H9 (cell line): ENCODE results near the gene OR1K1. TPM values are rescaled to one million over a fixed set of nuclear protein-coding genes. Genes with fewer than 3 reads are reported as not detected.

Source experiments
- DNase-seq: peaks from one replicate; pipeline ENCODE4 v3.0.0-alpha.2; 2017
- H2AFZ ChIP-seq: one replicate; pipeline ENCODE4 v1.6.1; 2013; ENCODE audit warnings: mild to moderate bottlenecking, low read length, control low read depth, moderate library complexity
- H2AK5ac ChIP-seq: 2 replicates; pipeline ENCODE4 v1.6.1; 2013; ENCODE audit warnings: low read length, control low read depth, mixed read lengths; ENCODE audit not compliant: insufficient read length
- H2BK120ac ChIP-seq: one replicate; pipeline ENCODE4 v1.6.1; 2013; ENCODE audit warnings: low read depth, mild to moderate bottlenecking, low read length, control low read depth, inconsistent platforms; ENCODE audit not compliant: poor library complexity, severe bottlenecking
- H2BK12ac ChIP-seq: 2 replicates; pipeline ENCODE4 v1.6.1; 2013; ENCODE audit warnings: low read length, control low read depth, mixed read lengths, low read depth; ENCODE audit not compliant: insufficient read length
- H2BK15ac ChIP-seq: 2 replicates; pipeline ENCODE4 v1.6.1; 2013; ENCODE audit warnings: low read depth, low read length, control low read depth
- H2BK20ac ChIP-seq: one replicate; pipeline ENCODE4 v1.6.1; 2013; ENCODE audit warnings: low read depth, mild to moderate bottlenecking, low read length, control low read depth, inconsistent platforms; ENCODE audit not compliant: poor library complexity, severe bottlenecking
- H2BK5ac ChIP-seq: 2 replicates; pipeline ENCODE4 v1.6.1; 2013; ENCODE audit warnings: low read length, control low read depth, mixed read lengths; ENCODE audit not compliant: insufficient read length
- H3K14ac ChIP-seq: 2 replicates; pipeline ENCODE4 v1.6.1; 2013; ENCODE audit warnings: low read length, control low read depth; ENCODE audit not compliant: insufficient read depth
- H3K18ac ChIP-seq: 2 replicates; pipeline ENCODE4 v1.6.1; 2013; ENCODE audit warnings: low read depth, mild to moderate bottlenecking, mixed read lengths, low read length, control low read depth; ENCODE audit not compliant: insufficient read length
- H3K23ac ChIP-seq: 2 replicates; pipeline ENCODE4 v1.6.1; 2013; ENCODE audit warnings: low read length, control low read depth, mixed read lengths, low read depth; ENCODE audit not compliant: insufficient read length
- H3K23me2 ChIP-seq: 2 replicates; pipeline ENCODE4 v1.6.1; 2013; ENCODE audit warnings: low read depth, mild to moderate bottlenecking, mixed read lengths, low read length, control low read depth; ENCODE audit not compliant: insufficient read length, poor library complexity, severe bottlenecking
- H3K27ac ChIP-seq: 2 replicates; pipeline ENCODE4 v1.5.1; 2013; ENCODE audit warnings: low read length, control low read depth, mixed read lengths, low read depth; ENCODE audit not compliant: insufficient read length
- H3K27me3 ChIP-seq: 2 replicates; pipeline ENCODE4 v1.6.1; 2013; ENCODE audit warnings: low read length, control low read depth, inconsistent platforms; ENCODE audit not compliant: insufficient read depth
- H3K4ac ChIP-seq: 2 replicates; pipeline ENCODE4 v1.6.1; 2013; ENCODE audit warnings: low read depth, mild to moderate bottlenecking, control low read depth, inconsistent platforms, low read length, moderate library complexity
- H3K4me1 ChIP-seq: 2 replicates; pipeline ENCODE4 v1.6.1; 2013; ENCODE audit warnings: low read length, control low read depth, inconsistent platforms; ENCODE audit not compliant: insufficient read depth
- H3K4me2 ChIP-seq: 2 replicates; pipeline ENCODE4 v1.6.1; 2013; ENCODE audit warnings: low read length, control low read depth, mixed read lengths; ENCODE audit not compliant: insufficient read length, insufficient read depth
- H3K56ac ChIP-seq: 2 replicates; pipeline ENCODE4 v1.6.1; 2013; ENCODE audit warnings: low read depth, mild to moderate bottlenecking, mixed read lengths, low read length, control low read depth; ENCODE audit not compliant: insufficient read length
- H3K79me1 ChIP-seq: 2 replicates; pipeline ENCODE4 v1.6.1; 2013; ENCODE audit warnings: low read depth, mild to moderate bottlenecking, moderate library complexity, low read length, control low read depth, inconsistent platforms; ENCODE audit not compliant: insufficient read depth, poor library complexity, severe bottlenecking
- H3K79me2 ChIP-seq: 2 replicates; pipeline ENCODE4 v1.6.1; 2013; ENCODE audit warnings: low read length, control low read depth, inconsistent platforms; ENCODE audit not compliant: insufficient read depth
- H3K9ac ChIP-seq: 2 replicates; pipeline ENCODE4 v1.6.1; 2013; ENCODE audit warnings: low read length, control low read depth, mixed read lengths; ENCODE audit not compliant: insufficient read length; ENCODE audit errors: extremely low read depth
- H3K9me3 ChIP-seq: one replicate; pipeline ENCODE4 v1.6.1; 2013; ENCODE audit warnings: low read depth, low read length, inconsistent platforms; ENCODE audit not compliant: control insufficient read depth
- H3T11ph ChIP-seq: one replicate; pipeline ENCODE4 v1.6.1; 2013; ENCODE audit warnings: mild to moderate bottlenecking, low read length, control low read depth, inconsistent platforms
- H4K20me1 ChIP-seq: one replicate; pipeline ENCODE4 v1.6.1; 2013; ENCODE audit not compliant: control insufficient read depth, insufficient read length, insufficient read depth
- H4K5ac ChIP-seq: 2 replicates; pipeline ENCODE4 v1.6.1; 2013; ENCODE audit warnings: low read depth, mild to moderate bottlenecking, mixed read lengths, low read length, control low read depth; ENCODE audit not compliant: insufficient read length
- H4K8ac ChIP-seq: replicated peaks from 2 replicates; pipeline ENCODE4 v1.6.1; 2013; ENCODE audit warnings: low read length, control low read depth, mixed read lengths, low read depth; ENCODE audit not compliant: insufficient read length
- H4K91ac ChIP-seq: 2 replicates; pipeline ENCODE4 v1.6.1; 2013; ENCODE audit warnings: low read depth, mild to moderate bottlenecking, moderate library complexity, mixed read lengths, low read length, control low read depth; ENCODE audit not compliant: insufficient read length
- H3K27ac Mint-ChIP-seq, 3 experiments: 2 replicates in 2 of 3; 3 replicates in 1 of 3; pipeline ENCODE4 v1.8.0; 2020 to 2021; ENCODE audit warnings: mixed read lengths in 3 of 3, mild to moderate bottlenecking in 1 of 3, moderate library complexity in 1 of 3
- H3K27me3 Mint-ChIP-seq: 2 replicates; pipeline ENCODE4 v1.8.0; 2021; ENCODE audit warnings: low read depth, mild to moderate bottlenecking, moderate library complexity, mixed read lengths
- H3K36me3 Mint-ChIP-seq, 3 experiments: 2 replicates in 2 of 3; 3 replicates in 1 of 3; pipeline ENCODE4 v1.8.0; 2020 to 2021; ENCODE audit warnings: low read depth in 3 of 3, mixed read lengths in 3 of 3; ENCODE audit not compliant: insufficient read depth in 1 of 3
- H3K4me1 Mint-ChIP-seq, 2 experiments: 2 replicates each; pipeline ENCODE4 v1.8.0; 2020; ENCODE audit warnings: mixed read lengths in 2 of 2
- H3K4me3 Mint-ChIP-seq, 2 experiments: 2 replicates in 1 of 2; 3 replicates in 1 of 2; pipeline ENCODE4 v1.8.0; 2020 to 2021; ENCODE audit warnings: mild to moderate bottlenecking in 2 of 2, mixed read lengths in 2 of 2, moderate library complexity in 1 of 2
- H3K9me3 Mint-ChIP-seq, 2 experiments: 2 replicates in 1 of 2; 3 replicates in 1 of 2; pipeline ENCODE4 v1.8.0; 2020; ENCODE audit warnings: mild to moderate bottlenecking in 2 of 2, mixed read lengths in 2 of 2, moderate library complexity in 1 of 2
- CTCF ChIP-seq: fragments of 200-600 bp; sonication (generic); conservative IDR thresholded peaks from 3 replicates; pipeline ENCODE4 v1.8.0; 2021; ENCODE audit warnings: antibody characterized with exemption, mild to moderate bottlenecking
- WGBS: extraction: QIAGEN DNeasy Blood & Tissue Kit; methylation state at CpG from one replicate; pipeline ENCODE4 v1.1.7; 2013; ENCODE audit warnings: missing lambda C conversion rate, low lambda C conversion rate, mixed read lengths; ENCODE audit not compliant: insufficient read length; ENCODE audit errors: extremely low coverage; 5-methylcytosine and 5-hydroxymethylcytosine counted together
- total RNA-seq: library from RNA; stranded (reverse); gene quantifications from 2 replicates; pipeline ENCODE4 v1.2.1, GENCODE V29; 2021

OR1K1 gene
- total RNA-seq, 1 experiment from 2014 or later, result not detected

- H3K18ac ChIP-seq, result no peak overlapping the region
- no peak overlapping the region for H3K27ac Mint-ChIP-seq
- no peak overlapping the region for H2BK120ac ChIP-seq
- H2AK5ac ChIP-seq, result no peak overlapping the region
- H3K9me3 ChIP-seq, result peaks cover 29% of the 10 kb centered on the region
- H3K27me3 ChIP-seq, result no peaks in the 10 kb centered on the region
- H3K23ac ChIP-seq, result no peak overlapping the region
- no peak overlapping the region for H3K9ac ChIP-seq
- no peak overlapping the region for H3K4ac ChIP-seq
- no peaks in the 10 kb centered on the region for H3K4me1 Mint-ChIP-seq
- no peak overlapping the region for H4K91ac ChIP-seq
- H2BK20ac ChIP-seq, result no peak overlapping the region
- H2BK15ac ChIP-seq, result no peak overlapping the region
- H3K79me2 ChIP-seq, result no peaks in the 10 kb centered on the region
- no peak overlapping the region for H3K14ac ChIP-seq
- no peak for TF ChIP-seq CTCF
- H3K23me2 ChIP-seq, result no peaks in the 10 kb centered on the region
- no peaks in the 10 kb centered on the region; the same call in 1 of the 2 replicates for H3K27me3 Mint-ChIP-seq
- H2BK5ac ChIP-seq, result no peak overlapping the region
- H3K79me1 ChIP-seq, result no peaks in the 10 kb centered on the region
- no peaks in the 10 kb centered on the region for H3K4me1 ChIP-seq
- H4K20me1 ChIP-seq, result no peaks in the 10 kb centered on the region
- no peak overlapping the region for H2AFZ ChIP-seq
- no peak overlapping the region for H3K4me2 ChIP-seq
- no peak overlapping the region for H4K8ac ChIP-seq
- peaks cover 58 to 83% of the 10 kb centered on the region in 2 experiments for H3K9me3 Mint-ChIP-seq
- H3K27ac ChIP-seq, result no peak overlapping the region
- H3K36me3 Mint-ChIP-seq, result peaks cover 0 to 10% (median 0%) of the 10 kb centered on the region in 3 experiments; a peak in 2 of 7 replicates
- DNase-seq, result no peak
- no peak overlapping the region for H3K4me3 Mint-ChIP-seq
- H2BK12ac ChIP-seq, result no peak overlapping the region
- no peak overlapping the region for H4K5ac ChIP-seq
- no peak overlapping the region for H3K56ac ChIP-seq
- no peak overlapping the region for H3T11ph ChIP-seq
- WGBS, result no CpG with 5 or more reads among the region's 3 CpGs
Observed at GRCh38 chr9:122779181-122779580, 20.7 kb upstream of the OR1K1 start.
